ENCODE measurements around the gene KIFBP. TPM values are rescaled to one million over a fixed set of nuclear protein-coding genes. Genes with fewer than 3 reads are reported as not detected.
"Not testable (repeated sequence)": the region's sequence is repeated elsewhere in the genome, so short reads cannot be mapped to it uniquely, and the experiment has no call there.

The KIFBP gene
- total RNA-seq, 2 experiments from 2014 or later = 9.7 to 10.9 TPM

DNA sequence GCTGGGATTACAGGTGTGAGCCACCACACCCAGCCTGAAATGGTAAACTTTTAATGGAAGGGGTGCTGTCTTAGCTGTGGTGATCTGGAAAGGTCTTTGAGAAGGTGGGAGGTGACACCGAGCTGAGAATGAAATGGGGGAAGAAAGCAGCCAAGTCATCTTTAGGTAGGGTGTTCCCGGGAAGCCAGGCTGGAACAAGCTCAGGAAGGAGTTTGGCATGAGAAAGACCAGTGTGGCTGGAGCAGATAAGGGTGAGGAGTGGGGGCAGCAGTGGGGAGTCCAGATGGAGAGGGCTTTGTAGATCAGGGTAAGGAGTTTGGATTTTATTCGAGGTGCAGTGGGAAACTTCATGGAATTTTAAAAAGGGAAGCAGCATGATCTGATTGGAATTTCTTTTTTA is 30.0 kb downstream of the KIFBP start:
- no peak overlapping the region for H3K27ac Mint-ChIP-seq
- no peaks in the 10 kb centered on the region for H3K9me3 Mint-ChIP-seq
- ChIA-PET CTCF (no interaction called here), POLR2A (no interaction called here)
- DNase-seq (no peak), ATAC-seq (no peak)
- TF ChIP-seq, protein P1, sequence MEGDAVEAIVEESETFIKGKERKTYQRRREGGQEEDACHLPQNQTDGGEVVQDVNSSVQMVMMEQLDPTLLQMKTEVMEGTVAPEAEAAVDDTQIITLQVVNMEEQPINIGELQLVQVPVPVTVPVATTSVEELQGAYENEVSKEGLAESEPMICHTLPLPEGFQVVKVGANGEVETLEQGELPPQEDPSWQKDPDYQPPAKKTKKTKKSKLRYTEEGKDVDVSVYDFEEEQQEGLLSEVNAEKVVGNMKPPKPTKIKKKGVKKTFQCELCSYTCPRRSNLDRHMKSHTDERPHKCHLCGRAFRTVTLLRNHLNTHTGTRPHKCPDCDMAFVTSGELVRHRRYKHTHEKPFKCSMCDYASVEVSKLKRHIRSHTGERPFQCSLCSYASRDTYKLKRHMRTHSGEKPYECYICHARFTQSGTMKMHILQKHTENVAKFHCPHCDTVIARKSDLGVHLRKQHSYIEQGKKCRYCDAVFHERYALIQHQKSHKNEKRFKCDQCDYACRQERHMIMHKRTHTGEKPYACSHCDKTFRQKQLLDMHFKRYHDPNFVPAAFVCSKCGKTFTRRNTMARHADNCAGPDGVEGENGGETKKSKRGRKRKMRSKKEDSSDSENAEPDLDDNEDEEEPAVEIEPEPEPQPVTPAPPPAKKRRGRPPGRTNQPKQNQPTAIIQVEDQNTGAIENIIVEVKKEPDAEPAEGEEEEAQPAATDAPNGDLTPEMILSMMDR (IDR thresholded peaks at IDR 0.05) = no peak
- H3K4me3 Mint-ChIP-seq = no peak overlapping the region
- peaks cover 8% of the 10 kb centered on the region for H3K36me3 Mint-ChIP-seq (ENCODE audit: low read depth)
- H3K4me1 Mint-ChIP-seq (ENCODE audit: low read depth) = no peaks in the 10 kb centered on the region
- intact Hi-C loops (cut with micrococcal nuclease) = no loop called here
- no peaks in the 10 kb centered on the region for H3K27me3 Mint-ChIP-seq

DNA sequence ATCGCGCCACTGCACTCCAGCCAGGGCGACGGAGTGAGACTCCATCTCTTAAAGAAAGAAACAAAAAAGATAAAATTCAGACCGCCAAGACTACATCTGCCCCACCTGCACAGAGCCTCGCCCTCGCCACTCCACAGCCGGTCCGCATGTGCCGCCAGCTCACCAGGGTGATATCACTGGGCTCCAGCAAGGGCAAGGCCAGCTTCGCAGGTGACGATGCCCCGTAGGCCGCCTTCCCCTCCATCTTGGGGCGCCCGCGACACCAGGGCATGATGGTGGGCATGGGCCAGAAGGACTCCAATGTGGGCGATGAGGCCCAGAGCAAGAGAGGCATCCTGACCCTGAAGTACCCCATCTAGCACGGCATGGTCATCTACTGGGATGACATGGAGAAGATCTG is 34.0 kb downstream of the KIFBP start:
- Mint-ChIP-seq H3K27me3 (no peaks in the 10 kb centered on the region), H3K4me3 (no peak overlapping the region), H3K27ac (no peak overlapping the region), H3K36me3 (ENCODE audit: low read depth) (peaks cover 4% of the 10 kb centered on the region), H3K4me1 (ENCODE audit: low read depth) (peaks cover 6% of the 10 kb centered on the region), H3K9me3 (no peaks in the 10 kb centered on the region)
- POLR2A ChIA-PET = no interaction called here
- TF ChIP-seq, protein P1 (IDR thresholded peaks at IDR 0.05) = no peak
- intact Hi-C loops (cut with micrococcal nuclease) = no loop called here
- CTCF ChIA-PET = interaction anchor here (1.0 kb wide), 1 partner anchor 13 kb away, joined by 3 read pairs; no protein-coding TSS in a partner anchor
- DNase-seq (no peak), ATAC-seq (no peak)

DNA sequence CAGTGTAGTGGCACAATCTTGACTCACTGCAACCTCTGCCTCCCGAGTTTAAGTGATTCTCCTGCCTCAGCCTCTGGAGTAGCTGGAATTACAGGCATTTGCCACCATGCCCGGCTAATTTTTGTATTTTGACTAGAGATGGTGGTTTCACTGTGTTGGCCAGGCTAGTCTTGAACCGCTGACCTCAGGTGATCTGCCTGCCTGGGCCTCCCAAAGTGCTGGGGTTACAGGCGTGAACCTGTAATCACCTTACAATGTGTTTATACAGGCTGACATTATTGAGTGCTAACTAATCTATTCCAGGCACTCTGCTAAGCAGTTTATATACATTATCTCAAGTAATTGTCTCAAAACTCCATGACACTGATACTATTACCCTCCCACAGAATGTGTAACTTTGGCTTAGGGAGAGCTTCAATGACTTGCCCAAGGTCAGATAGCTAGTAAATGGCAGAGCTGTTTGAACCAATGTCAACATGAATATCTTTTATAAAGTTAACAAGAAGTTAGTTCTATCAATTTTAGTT is 36.8 kb downstream of the KIFBP start:
- Mint-ChIP-seq H3K4me1 (ENCODE audit: low read depth) (peaks cover 13% of the 10 kb centered on the region), H3K27ac (peak overlapping the region; percentile 49), H3K9me3 (no peaks in the 10 kb centered on the region), H3K4me3 (no peak overlapping the region), H3K36me3 (ENCODE audit: low read depth) (no peaks in the 10 kb centered on the region), H3K27me3 (no peaks in the 10 kb centered on the region)
- intact Hi-C loops (cut with micrococcal nuclease) = no loop called here
- ATAC-seq (no peak), DNase-seq (no peak)
- ChIA-PET CTCF (interaction anchor here (0.7 to 1.9 kb wide), 3 partner anchors 21 to 734 kb away, joined by 3 to 6 read pairs (median 4); no protein-coding TSS in a partner anchor), POLR2A (interaction anchor here (0.7 kb wide), 1 partner anchor 80 kb away, joined by 3 read pairs; no protein-coding TSS in a partner anchor)
- TF ChIP-seq, protein P1 (IDR thresholded peaks at IDR 0.05) = no peak

DNA sequence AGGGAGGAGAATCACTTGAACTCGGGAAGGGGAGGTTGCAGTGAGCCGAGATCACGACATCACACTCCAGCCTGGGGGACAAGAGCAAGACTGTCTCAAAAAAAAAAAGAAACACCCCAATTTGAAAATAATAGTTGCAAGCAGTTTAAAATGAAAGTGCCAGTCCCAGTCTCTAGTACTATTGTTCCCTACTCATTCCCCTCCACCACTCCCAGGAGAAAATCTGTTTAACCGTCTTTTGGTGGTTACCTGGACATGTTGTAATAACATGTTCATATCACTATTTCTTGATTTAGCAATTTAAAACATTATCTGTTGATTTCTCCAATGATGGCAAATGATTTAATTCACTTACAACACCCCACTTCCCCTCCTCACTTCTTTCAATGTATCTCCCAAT is 44.7 kb downstream of the KIFBP start:
- ATAC-seq = no peak
- no peak for DNase-seq
- Mint-ChIP-seq H3K36me3 (ENCODE audit: low read depth) (no peaks in the 10 kb centered on the region), H3K9me3 (no peaks in the 10 kb centered on the region), H3K27me3 (no peaks in the 10 kb centered on the region), H3K27ac (no peak overlapping the region), H3K4me1 (ENCODE audit: low read depth) (peaks cover 2% of the 10 kb centered on the region), H3K4me3 (no peak overlapping the region)
- TF ChIP-seq, protein P1 (IDR thresholded peaks at IDR 0.05) = no peak
- CTCF ChIA-PET = no interaction called here
- intact Hi-C loops (cut with micrococcal nuclease) = no loop called here
- POLR2A ChIA-PET = no interaction called here

DNA sequence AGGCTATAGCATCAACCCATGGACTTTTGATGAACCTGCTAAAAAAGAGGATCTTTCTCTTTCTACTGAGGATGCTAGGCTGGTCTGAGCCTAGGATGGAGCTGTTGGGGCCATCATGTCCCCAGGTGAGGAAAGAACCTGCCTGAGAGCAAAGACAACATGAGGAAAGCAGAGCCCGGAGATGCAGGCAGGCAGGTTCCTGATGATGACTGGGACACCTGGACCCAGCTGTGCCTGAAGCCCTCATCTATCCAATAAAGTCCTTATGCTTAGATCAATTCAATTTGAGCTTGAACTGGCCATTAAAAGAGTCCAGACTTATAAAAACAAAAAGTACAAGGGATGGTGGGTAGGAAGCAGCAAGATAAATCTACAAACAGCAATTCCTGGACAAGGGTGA is 48.9 kb downstream of the KIFBP start:
- TF ChIP-seq, protein P1 (IDR thresholded peaks at IDR 0.05) = no peak

DNA sequence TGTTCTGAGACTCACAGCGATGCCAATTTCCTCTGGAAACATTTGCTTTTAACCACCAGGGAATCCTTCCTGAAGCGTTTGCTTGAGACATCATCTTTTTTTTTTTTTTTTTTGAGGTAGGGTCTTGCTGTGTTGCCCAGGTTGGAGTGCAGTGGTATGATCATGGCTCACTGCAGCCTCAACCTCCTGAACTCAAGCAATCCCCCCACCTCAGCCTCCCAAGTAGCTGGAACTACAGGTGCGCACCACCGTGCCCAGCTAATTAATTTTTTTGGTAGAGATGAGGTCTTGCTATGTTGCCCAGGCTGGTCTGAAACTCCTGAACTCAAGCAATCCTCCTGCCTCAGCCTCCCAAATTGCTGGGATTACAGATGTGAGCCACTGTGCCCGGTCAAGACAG is 52.3 kb downstream of the KIFBP start:
- H3K27me3 Mint-ChIP-seq; H3K9me3 Mint-ChIP-seq; H3K36me3 Mint-ChIP-seq (ENCODE audit: low read depth); ATAC-seq; intact Hi-C loops (cut with micrococcal nuclease); H3K4me3 Mint-ChIP-seq; H3K27ac Mint-ChIP-seq; DNase-seq: not testable (repeated sequence)
- POLR2A ChIA-PET = interaction anchor here (0.6 to 0.7 kb wide), 2 partner anchors 15 to 104 kb away, joined by 3 read pairs; no protein-coding TSS in a partner anchor
- peaks cover 21% of the 10 kb centered on the region for H3K4me1 Mint-ChIP-seq (ENCODE audit: low read depth)
- CTCF ChIA-PET = interaction anchor here (2.7 kb wide), 1 partner anchor 36 kb away, joined by 8 read pairs; no protein-coding TSS in a partner anchor

More for the DNA sequence above, 48.9 kb downstream of the KIFBP start:
- DNase-seq = no peak
- intact Hi-C loops (cut with micrococcal nuclease) = no loop called here
- ChIA-PET POLR2A (interaction anchor here (1.0 kb wide), 2 partner anchors 48 to 55 kb away, joined by 4 read pairs; no protein-coding TSS in a partner anchor), CTCF (interaction anchor here (0.8 to 1.2 kb wide), 2 partner anchors 32 to 76 kb away, joined by 3 read pairs; no protein-coding TSS in a partner anchor)
- Mint-ChIP-seq H3K4me1 (ENCODE audit: low read depth) (no peaks in the 10 kb centered on the region), H3K36me3 (ENCODE audit: low read depth) (no peaks in the 10 kb centered on the region), H3K9me3 (no peaks in the 10 kb centered on the region), H3K27me3 (no peaks in the 10 kb centered on the region), H3K4me3 (no peak overlapping the region), H3K27ac (no peak overlapping the region)
- ATAC-seq = no peak
